ENCODE data around the gene PTPRN2. TPM values are rescaled to one million over a fixed set of nuclear protein-coding genes. Genes with fewer than 3 reads are reported as not detected.
"Not testable (repeated sequence)": the region's sequence is repeated elsewhere in the genome, so short reads cannot be mapped to it uniquely, and the experiment has no call there.

Gene PTPRN2
- total RNA-seq, 4 donors from 2014 or later: 2.0 to 9.5 (median 2.6) TPM

DNA sequence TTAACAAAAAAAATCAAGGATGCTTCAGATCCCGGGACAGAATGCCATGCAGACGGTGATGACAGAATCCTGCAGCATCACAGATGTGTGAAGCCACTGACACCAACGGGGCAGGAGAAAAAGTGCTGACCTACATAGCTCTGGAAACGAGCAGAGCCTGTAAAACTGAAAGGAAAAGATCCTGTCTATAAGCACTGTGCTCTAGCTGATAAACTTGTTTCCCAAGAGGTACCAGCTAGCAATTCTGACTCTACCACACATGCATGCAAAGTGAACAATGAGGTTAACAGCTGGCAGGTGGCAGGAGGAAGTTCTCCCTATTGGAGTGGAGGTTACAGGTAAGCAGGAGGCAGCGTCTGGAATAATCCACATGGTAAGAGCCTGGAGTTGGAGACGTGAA lies 75.6 kb downstream of the PTPRN2 start:
- ATAC-seq (ENCODE audit: low FRiP score) (no peak), DNase-seq (ENCODE audit: low spot score) (no peak)
- TF ChIP-seq, protein P1, sequence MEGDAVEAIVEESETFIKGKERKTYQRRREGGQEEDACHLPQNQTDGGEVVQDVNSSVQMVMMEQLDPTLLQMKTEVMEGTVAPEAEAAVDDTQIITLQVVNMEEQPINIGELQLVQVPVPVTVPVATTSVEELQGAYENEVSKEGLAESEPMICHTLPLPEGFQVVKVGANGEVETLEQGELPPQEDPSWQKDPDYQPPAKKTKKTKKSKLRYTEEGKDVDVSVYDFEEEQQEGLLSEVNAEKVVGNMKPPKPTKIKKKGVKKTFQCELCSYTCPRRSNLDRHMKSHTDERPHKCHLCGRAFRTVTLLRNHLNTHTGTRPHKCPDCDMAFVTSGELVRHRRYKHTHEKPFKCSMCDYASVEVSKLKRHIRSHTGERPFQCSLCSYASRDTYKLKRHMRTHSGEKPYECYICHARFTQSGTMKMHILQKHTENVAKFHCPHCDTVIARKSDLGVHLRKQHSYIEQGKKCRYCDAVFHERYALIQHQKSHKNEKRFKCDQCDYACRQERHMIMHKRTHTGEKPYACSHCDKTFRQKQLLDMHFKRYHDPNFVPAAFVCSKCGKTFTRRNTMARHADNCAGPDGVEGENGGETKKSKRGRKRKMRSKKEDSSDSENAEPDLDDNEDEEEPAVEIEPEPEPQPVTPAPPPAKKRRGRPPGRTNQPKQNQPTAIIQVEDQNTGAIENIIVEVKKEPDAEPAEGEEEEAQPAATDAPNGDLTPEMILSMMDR (IDR thresholded peaks at IDR 0.05): no peak

DNA sequence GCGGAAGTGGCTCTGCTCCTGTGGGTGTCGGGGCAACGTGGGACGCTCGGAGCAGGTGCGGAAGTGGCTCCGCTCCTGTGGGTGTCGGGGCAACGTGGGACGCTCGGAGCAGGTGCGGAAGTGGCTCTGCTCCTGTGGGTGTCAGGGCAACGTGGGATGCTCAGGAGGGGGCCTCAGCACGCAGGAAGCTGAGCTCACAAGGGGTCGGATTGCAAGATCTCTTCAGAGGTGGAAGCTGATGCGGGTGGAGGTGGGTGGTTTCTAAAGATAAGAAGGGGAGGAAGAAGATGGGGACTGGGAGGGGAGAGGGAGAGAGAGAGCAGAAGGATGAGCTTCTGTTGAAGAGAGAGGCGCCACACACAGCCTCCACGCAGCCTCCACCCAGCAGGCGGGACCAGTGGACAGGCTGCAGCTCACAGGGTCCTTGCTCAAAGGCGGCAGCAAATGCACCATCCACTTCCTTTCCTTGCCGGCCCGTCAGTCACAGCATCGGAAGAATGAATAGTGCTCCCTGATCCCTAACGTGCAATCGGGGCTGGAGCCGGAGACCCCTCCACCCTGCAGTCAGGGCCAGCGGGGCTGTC lies 78.7 kb downstream of the PTPRN2 start:
- ATAC-seq (ENCODE audit: low FRiP score): no peak

DNA sequence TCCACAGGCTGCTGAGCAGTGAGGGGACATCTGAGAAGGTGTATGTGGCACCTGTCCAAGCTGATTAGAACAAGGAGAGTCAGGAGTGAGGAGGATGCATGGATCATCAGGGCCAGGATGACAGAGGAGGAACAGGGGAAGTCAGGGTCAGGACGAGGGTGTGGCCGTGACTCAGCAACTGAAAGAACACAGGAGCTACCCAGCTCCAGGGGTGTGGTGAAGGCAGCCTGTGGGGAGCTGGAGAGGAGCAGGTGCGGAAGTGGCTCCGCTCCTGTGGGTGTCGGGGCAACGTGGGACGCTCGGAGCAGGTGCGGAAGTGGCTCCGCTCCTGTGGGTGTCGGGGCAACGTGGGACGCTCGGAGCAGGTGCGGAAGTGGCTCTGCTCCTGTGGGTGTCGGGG lies 79.3 kb downstream of the PTPRN2 start:
- ATAC-seq (ENCODE audit: low FRiP score); DNase-seq (ENCODE audit: low spot score): not testable (repeated sequence)

More for the DNA sequence above, 78.7 kb downstream of the PTPRN2 start:
- TF ChIP-seq, protein P1 (IDR thresholded peaks at IDR 0.05): no peak
- DNase-seq (ENCODE audit: low spot score): no peak

DNA sequence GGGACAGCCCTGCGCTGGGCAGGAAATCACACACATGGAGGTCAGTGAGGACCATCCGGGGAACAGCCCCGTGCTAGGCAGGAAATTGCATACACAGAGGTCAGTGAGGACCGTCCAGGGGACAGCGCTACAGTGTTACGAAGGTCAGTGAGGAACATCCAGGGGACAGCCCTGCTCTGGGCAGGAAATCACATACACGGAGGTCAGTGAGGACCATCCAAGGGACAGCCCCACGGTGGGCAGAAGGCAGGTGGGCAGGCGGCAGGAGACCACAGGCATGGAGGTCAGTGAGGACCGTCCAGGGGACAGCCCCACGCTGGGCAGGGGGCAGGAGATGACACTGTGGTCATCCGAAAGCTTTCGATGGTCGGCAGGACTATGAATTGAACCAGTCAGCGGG lies 79.7 kb downstream of the PTPRN2 start:
- ATAC-seq (ENCODE audit: low FRiP score) (no peak), DNase-seq (ENCODE audit: low spot score) (no peak)
- TF ChIP-seq, protein P1 (IDR thresholded peaks at IDR 0.05): no peak

DNA sequence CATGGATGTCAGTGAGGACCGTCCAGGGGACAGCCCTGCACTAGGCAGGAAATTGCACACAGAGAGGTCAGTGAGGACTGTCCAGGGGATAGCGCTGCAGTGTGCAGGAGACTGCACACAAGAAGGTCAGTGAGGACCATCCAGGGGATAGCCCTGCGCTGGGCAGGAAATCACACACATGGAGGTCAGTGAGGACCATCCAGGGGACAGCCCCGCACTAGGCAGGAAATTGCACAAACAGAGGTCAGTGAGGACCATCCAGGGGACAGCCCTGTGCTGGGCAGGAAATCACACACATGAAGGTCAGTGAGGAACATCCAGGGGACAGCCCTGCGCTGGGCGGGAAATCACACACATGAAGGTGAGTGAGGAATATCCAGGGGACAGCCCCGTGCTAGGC lies 80.4 kb downstream of the PTPRN2 start:
- DNase-seq (ENCODE audit: low spot score); ATAC-seq (ENCODE audit: low FRiP score): not testable (repeated sequence)

DNA sequence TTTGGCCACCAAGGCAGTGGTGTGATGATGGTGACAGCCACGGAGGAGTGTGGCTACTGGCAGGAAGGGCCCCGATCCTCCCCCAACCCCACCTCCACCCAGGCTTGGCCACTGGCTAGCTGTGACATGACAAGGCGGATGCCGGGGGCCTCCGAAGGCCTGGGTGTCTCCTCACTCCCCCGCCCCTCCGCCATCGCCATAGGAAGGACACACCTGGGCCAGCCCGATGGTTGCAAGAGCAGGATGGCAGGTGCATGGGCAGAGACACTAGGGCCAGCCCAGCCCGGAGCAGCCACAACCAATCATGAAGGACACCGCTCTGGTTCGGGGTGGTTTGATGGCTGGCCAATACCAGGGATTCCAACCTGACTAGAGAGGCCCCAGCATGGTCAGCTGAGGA lies 81.0 kb downstream of the PTPRN2 start:
- ATAC-seq (ENCODE audit: low FRiP score) (no peak), DNase-seq (ENCODE audit: low spot score) (no peak)
- TF ChIP-seq, protein P1 (IDR thresholded peaks at IDR 0.05): no peak

DNA sequence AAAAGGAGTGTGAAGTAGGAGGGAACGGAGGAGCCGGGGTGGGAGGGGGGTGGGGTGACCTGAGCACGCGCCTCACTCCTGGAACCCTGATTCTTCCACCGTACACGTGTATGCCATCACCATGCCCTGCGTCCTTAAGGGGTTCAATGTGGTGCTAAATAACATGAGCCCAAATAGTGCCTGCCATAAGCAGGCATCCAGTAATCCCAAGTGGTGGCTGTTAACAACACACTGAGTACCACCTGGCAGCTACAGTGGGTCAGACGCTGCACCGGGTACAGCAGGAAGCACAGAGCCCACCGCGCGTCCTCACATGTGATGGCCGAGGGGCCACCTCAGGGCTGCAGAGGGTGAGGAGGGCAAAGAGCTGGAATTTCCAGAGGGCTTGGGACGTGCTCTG lies 81.9 kb downstream of the PTPRN2 start:
- DNase-seq (ENCODE audit: low spot score) (no peak), ATAC-seq (ENCODE audit: low FRiP score) (no peak)
- TF ChIP-seq, protein P1 (IDR thresholded peaks at IDR 0.05): no peak

DNA sequence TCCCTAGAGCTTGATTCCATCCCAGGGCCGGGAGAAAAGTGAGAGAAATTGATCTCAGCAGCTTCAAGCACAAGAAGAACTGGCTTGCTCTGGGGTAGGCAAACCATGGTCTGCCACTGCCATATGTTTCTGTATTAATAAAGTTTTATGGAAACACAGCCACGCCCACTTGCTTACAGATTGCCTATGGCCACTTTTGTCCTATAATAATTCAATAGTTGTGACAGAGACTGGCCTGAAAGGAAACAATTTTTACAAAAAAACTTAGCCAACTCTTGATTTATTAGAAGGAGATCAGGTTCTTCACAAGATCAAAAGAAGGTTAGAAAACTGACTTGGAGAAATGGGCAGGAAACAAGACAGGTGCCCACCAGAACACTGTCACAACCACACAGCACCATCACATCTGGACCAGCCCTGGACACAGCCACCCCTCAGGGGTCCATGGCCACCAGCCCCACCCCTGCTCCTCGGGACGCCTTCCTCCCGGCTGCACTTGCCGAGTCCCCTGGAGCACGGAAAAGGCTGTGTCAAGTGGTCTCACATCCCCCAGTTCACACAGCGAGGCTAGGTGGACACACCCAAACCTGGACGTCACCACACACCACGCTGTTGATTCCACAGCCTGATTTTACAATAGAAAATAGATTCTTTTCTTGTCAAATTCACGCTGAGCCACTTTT lies 85.4 kb downstream of the PTPRN2 start:
- TF ChIP-seq, protein P1 (IDR thresholded peaks at IDR 0.05): no peak
- no peak for DNase-seq (ENCODE audit: low spot score)
- ATAC-seq (ENCODE audit: low FRiP score): no peak

All from omental fat pad (tissue), 4 donors.